Measurements from ENCODE around the gene STX1B.

Gene STX1B

DNA sequence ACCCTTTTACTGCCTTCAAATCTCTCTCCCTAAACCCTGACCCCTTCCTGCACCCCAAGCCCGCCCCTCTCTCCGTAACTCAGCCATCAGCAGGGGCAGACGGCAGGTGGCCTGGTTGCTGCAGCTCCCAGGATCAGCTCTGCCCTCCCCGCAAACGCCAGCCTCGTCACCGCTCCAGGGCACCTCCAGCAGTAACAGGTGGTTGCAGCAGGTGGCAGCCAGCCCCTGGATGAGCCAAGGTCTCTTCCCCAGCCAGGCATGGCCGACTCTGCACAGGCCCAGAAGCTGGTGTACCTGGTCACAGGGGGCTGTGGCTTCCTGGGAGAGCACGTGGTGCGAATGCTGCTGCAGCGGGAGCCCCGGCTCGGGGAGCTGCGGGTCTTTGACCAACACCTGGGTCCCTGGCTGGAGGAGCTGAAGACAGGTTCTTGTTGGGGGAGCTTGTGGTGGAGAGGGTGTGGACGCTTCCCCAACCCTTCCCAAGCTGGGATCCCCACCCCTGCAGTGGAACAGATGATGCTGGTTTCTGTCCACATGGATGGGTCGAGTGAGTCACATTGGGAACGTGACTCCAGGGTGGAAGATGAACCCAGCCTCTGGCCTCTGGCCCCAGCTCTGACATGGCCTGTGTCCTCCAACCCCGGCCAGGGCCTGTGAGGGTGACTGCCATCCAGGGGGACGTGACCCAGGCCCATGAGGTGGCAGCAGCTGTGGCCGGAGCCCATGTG is 24.9 kb downstream of the STX1B start:
- TF ChIP-seq, protein P1, sequence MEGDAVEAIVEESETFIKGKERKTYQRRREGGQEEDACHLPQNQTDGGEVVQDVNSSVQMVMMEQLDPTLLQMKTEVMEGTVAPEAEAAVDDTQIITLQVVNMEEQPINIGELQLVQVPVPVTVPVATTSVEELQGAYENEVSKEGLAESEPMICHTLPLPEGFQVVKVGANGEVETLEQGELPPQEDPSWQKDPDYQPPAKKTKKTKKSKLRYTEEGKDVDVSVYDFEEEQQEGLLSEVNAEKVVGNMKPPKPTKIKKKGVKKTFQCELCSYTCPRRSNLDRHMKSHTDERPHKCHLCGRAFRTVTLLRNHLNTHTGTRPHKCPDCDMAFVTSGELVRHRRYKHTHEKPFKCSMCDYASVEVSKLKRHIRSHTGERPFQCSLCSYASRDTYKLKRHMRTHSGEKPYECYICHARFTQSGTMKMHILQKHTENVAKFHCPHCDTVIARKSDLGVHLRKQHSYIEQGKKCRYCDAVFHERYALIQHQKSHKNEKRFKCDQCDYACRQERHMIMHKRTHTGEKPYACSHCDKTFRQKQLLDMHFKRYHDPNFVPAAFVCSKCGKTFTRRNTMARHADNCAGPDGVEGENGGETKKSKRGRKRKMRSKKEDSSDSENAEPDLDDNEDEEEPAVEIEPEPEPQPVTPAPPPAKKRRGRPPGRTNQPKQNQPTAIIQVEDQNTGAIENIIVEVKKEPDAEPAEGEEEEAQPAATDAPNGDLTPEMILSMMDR (conservative IDR thresholded peaks at IDR 0.05): peak; percentile 53; the same call in 1 of the 2 replicates
- no peak for TF ChIP-seq ZFX (IDR thresholded peaks at IDR 0.05)
- peak overlapping the region; percentile 68 for H3K27ac ChIP-seq

DNA sequence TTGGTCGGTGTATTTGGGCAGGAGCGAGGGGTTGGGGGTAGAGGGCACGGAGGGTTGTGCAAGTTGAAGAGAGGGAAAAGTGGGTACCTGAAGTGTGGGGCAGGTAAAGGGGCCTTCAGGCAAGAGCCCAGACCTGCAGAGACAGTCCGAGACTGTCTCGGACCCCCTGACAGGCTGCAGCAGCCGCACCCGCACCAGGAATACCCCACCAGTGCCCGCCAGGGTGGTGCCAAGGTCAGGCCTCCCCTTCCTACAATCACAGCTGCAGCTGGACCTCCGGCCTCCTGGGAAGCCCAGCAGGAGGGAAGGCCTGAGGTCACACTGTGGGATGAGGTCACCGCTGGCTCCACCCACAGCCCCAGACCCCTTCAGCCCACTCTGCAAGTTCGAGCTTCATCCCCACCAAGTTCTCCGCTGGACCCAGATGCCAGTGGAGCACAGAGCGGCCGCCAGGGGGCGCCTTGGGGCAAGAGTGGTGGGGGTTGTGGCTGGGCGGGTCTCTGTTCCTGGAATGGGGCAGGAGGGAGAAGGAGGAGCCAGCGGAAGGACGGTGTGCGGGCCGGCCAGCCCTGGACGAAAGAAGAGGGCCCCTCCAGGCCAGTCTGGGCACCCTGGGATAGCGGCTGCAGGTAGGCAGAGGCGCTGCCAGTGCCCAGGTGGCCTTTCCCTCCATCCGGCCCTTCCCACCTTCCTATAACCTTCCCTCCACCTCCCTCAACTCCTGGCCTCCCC is 25.6 kb downstream of the STX1B start, which contains the start of gene HSD3B7:
Gene HSD3B7, plus strand, starts transcription at position 539 of the 732 bp plus-strand sequence. CDS start 452 bp downstream, outside the sequence.
- TF ChIP-seq, protein P1 (conservative IDR thresholded peaks at IDR 0.05): peak; percentile 95
- no peak for TF ChIP-seq ZFX (IDR thresholded peaks at IDR 0.05)
- peak within 1 kb of the TSS; percentile 68 for H3K27ac ChIP-seq

- H3K27ac ChIP-seq: no peak overlapping the region
- TF ChIP-seq, protein P1 (conservative IDR thresholded peaks at IDR 0.05): no peak
- no peak for TF ChIP-seq ZFX (IDR thresholded peaks at IDR 0.05)
Observed at GRCh38 chr16:30983898-30984610, 26.4 kb downstream of the STX1B start.

DNA sequence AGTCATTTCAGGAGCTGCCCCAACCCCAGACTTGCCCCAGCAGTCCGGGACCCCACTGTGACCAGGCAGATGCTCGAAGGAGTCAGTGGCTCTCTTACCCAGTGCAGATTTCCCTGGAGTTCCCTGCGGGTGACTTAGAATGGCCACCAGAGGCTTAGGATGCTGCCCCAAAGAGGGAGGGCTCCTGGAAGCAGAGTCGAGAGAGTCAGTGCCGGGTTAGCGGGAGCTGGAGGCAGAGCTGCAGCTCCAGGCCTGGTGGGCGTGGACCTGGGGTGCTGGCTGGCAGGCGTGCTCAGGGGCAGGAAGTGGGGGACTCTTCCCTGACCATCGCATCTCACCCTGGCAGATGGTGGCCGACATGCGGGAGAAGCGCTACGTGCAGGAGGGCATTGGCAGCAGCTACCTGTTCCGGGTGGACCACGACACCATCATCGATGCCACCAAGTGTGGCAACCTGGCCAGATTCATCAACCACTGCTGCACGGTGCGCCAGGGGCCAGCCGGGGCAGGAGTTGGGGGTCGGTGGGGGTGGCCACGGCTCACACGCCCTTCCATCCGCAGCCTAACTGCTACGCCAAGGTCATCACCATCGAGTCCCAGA is 27.0 kb downstream of the STX1B start:
- H3K27ac ChIP-seq: no peak overlapping the region
- TF ChIP-seq, protein P1 (conservative IDR thresholded peaks at IDR 0.05): no peak
- no peak for TF ChIP-seq ZFX (IDR thresholded peaks at IDR 0.05)

- H3K27ac ChIP-seq: no peak overlapping the region
- TF ChIP-seq ZFX (IDR thresholded peaks at IDR 0.05): no peak
- TF ChIP-seq, protein P1 (conservative IDR thresholded peaks at IDR 0.05): no peak
Observed at GRCh38 chr16:30982548-30983288, 27.7 kb downstream of the STX1B start.

- no peak for TF ChIP-seq ZFX (IDR thresholded peaks at IDR 0.05)
- TF ChIP-seq, protein P1 (conservative IDR thresholded peaks at IDR 0.05): no peak
- no peak overlapping the region for H3K27ac ChIP-seq
Observed at GRCh38 chr16:30980959-30981358, 29.5 kb downstream of the STX1B start.

Data from C4-2B (cell line).